ENCODE measurements around the gene PAX2. TPM values are rescaled to one million over a fixed set of nuclear protein-coding genes. Genes with fewer than 3 reads are reported as not detected.

PAX2 gene
- total RNA-seq, 1 donor from 2014 or later = not detected

GRCh38 chr10:100802196-100802595 is 56.8 kb downstream of the PAX2 start:
- ATAC-seq (no peak), DNase-seq (peak; percentile 26)
- TF ChIP-seq CTCF (IDR thresholded peaks at IDR 0.05) = no peak
- H3K36me3 ChIP-seq = no peaks in the 10 kb centered on the region
- intact Hi-C loops (cut with DNase I) = no loop called here
- peaks cover 38% of the 10 kb centered on the region for H3K27me3 ChIP-seq
- no peaks in the 10 kb centered on the region for H3K4me1 ChIP-seq
- H3K27ac ChIP-seq = no peak overlapping the region
- no peaks in the 10 kb centered on the region for H3K9me3 ChIP-seq
- no peak overlapping the region for H3K4me3 ChIP-seq

GRCh38 chr10:100802607-100803006 is 57.2 kb downstream of the PAX2 start:
- peaks cover 40% of the 10 kb centered on the region for H3K27me3 ChIP-seq
- H3K4me3 ChIP-seq = no peak overlapping the region
- no peaks in the 10 kb centered on the region for H3K36me3 ChIP-seq
- no peak overlapping the region for H3K27ac ChIP-seq
- DNase-seq (peak; percentile 33), ATAC-seq (no peak)
- intact Hi-C loops (cut with DNase I) = no loop called here
- no peak for TF ChIP-seq CTCF (IDR thresholded peaks at IDR 0.05)
- no peaks in the 10 kb centered on the region for H3K9me3 ChIP-seq
- H3K4me1 ChIP-seq = no peaks in the 10 kb centered on the region

GRCh38 chr10:100803492-100803891 is 58.1 kb downstream of the PAX2 start:
- no peaks in the 10 kb centered on the region for H3K9me3 ChIP-seq
- H3K27ac ChIP-seq = no peak overlapping the region
- H3K36me3 ChIP-seq = no peaks in the 10 kb centered on the region
- H3K27me3 ChIP-seq = peaks cover 49% of the 10 kb centered on the region
- no peaks in the 10 kb centered on the region for H3K4me1 ChIP-seq
- intact Hi-C loops (cut with DNase I) = no loop called here
- no peak for TF ChIP-seq CTCF (IDR thresholded peaks at IDR 0.05)
- DNase-seq (peak; percentile 34), ATAC-seq (no peak)
- H3K4me3 ChIP-seq = no peak overlapping the region

GRCh38 chr10:100803908-100804307 is 58.5 kb downstream of the PAX2 start:
- H3K4me1 ChIP-seq = no peaks in the 10 kb centered on the region
- ATAC-seq (no peak), DNase-seq (no peak)
- intact Hi-C loops (cut with DNase I) = no loop called here
- TF ChIP-seq CTCF (IDR thresholded peaks at IDR 0.05) = no peak
- no peaks in the 10 kb centered on the region for H3K36me3 ChIP-seq
- H3K4me3 ChIP-seq = no peak overlapping the region
- no peaks in the 10 kb centered on the region for H3K9me3 ChIP-seq
- H3K27me3 ChIP-seq = peaks cover 53% of the 10 kb centered on the region
- H3K27ac ChIP-seq = no peak overlapping the region

GRCh38 chr10:100805543-100806355 is 60.4 kb downstream of the PAX2 start:
- Histone ChIP-seq H3K4me3 (no peak overlapping the region), H3K27ac (no peak overlapping the region), H3K4me1 (no peaks in the 10 kb centered on the region), H3K36me3 (no peaks in the 10 kb centered on the region), H3K27me3 (peaks cover 62% of the 10 kb centered on the region), H3K9me3 (no peaks in the 10 kb centered on the region)
- ATAC-seq = peak; percentile 6
- intact Hi-C loops (cut with DNase I) = no loop called here
- TF ChIP-seq CTCF (IDR thresholded peaks at IDR 0.05) = no peak
- DNase-seq = peak; percentile 44

- H3K9me3 ChIP-seq = no peaks in the 10 kb centered on the region
- DNase-seq = no peak
- no peak overlapping the region for H3K4me3 ChIP-seq
- H3K27me3 ChIP-seq = peaks cover 64% of the 10 kb centered on the region
- ATAC-seq = no peak
- no peak for TF ChIP-seq CTCF (IDR thresholded peaks at IDR 0.05)
- H3K4me1 ChIP-seq = no peaks in the 10 kb centered on the region
- H3K36me3 ChIP-seq = no peaks in the 10 kb centered on the region
- no peak overlapping the region for H3K27ac ChIP-seq
- intact Hi-C loops (cut with DNase I) = no loop called here
These were observed 60.9 kb downstream of the PAX2 start for GRCh38 chr10:100806356-100806645.
